GM13976 (cell line): Measurements from ENCODE around the gene ASMTL.
A peak's percentile ranks its signal among the peaks of the same experiment; 100 is the strongest.
"Not testable (repeated sequence)": the region's sequence is repeated elsewhere in the genome, so short reads cannot be mapped to it uniquely, and the experiment has no call there.

Experiments
- DNase-seq: peaks from one replicate; pipeline ENCODE4 v3.0.0; 2012; ENCODE audit warnings: low spot score
- in situ Hi-C: fragments of 300-500 bp; cut with MboI; formaldehyde crosslinking; loops from one replicate; pipeline ENCODE4 v1.12.0; 2022; ENCODE audit warnings: low sequenced_read_pairs, mixed read lengths, inconsistent platforms; ENCODE audit not compliant: unreplicated experiment
- TF ChIP-seq, protein P1 (sequence below): IDR thresholded peaks from 2 replicates; pipeline ENCODE4 v1.5.1; 2012; ENCODE audit warnings: borderline replicate concordance, mild to moderate bottlenecking; ENCODE audit not compliant: insufficient read depth; ENCODE audit errors: extremely low read depth, missing control alignments, control extremely low read depth

Gene ASMTL

DNA sequence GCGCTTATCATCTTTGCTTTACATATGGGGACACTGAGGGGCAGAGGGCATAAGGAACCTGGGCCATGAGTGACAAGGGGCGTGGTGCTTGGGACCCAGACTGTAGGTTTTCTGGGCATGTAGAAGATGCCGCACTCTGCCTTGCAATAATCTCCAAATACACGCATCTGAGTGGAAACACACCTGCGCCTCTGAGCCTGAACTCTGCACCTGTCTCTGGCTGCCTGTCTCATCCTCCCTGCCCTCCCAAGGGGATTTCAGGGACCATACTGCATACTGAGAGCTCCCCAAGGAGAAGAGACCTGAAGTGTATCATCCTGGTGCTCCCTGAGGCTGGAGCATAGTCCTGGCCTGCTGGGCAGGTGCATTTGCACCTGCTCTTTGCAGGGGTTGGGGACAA lies 34.7 kb upstream of the ASMTL start:
- TF ChIP-seq, protein P1, sequence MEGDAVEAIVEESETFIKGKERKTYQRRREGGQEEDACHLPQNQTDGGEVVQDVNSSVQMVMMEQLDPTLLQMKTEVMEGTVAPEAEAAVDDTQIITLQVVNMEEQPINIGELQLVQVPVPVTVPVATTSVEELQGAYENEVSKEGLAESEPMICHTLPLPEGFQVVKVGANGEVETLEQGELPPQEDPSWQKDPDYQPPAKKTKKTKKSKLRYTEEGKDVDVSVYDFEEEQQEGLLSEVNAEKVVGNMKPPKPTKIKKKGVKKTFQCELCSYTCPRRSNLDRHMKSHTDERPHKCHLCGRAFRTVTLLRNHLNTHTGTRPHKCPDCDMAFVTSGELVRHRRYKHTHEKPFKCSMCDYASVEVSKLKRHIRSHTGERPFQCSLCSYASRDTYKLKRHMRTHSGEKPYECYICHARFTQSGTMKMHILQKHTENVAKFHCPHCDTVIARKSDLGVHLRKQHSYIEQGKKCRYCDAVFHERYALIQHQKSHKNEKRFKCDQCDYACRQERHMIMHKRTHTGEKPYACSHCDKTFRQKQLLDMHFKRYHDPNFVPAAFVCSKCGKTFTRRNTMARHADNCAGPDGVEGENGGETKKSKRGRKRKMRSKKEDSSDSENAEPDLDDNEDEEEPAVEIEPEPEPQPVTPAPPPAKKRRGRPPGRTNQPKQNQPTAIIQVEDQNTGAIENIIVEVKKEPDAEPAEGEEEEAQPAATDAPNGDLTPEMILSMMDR = no peak
- DNase-seq = no peak
- in situ Hi-C loops = no loop called here

DNA sequence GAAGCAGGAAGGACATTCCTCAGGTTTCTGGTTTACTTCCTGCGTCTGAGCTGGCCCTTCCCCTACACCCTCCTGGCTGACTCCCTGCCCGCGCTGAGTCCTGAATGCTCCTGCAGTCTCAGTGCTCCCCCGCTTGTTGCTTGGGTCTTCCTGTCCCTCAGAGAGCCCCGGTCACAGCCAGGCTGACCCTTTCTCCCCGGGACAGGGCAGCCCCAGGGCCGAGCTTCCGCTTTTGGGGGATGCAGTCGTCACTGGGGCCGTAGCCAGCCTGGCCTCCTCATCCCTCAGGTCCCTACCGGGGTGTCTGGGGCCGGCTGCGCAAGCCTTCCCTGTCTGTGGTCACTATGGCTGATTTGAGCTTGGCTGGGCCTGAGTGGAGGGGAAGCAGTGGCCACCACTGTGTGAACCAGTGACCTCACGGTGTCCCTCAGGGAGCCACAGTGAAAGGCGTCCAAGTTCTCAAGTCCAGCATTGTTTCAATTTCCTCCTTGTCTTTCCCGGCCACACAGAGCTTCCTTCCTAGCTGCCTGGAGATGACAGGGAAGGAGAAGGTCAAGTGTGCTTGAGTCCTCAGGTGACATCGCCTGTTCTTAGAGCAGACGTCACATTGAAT lies 34.1 kb upstream of the ASMTL start:
- DNase-seq = no peak
- TF ChIP-seq, protein P1 = no peak
- in situ Hi-C loops = no loop called here

DNA sequence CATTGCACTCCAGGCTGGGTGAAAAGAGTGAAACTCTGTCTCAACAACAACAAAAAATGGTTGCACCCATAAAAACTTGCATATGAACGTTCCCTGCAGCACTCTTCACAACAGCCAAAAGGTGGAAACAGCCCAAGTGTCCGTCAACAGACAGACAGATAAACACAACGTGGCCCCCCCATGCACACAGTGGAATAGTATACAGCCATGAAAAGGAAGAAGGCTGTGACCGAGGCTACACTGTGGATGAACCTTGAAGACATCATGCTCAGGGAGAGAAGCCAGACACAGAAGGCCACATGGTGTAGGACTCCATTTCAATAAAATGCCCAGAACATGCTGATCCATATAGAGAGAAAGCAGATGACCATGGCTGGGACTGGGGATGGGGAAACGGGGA lies 33.5 kb upstream of the ASMTL start:
- TF ChIP-seq, protein P1 = no peak
- DNase-seq = no peak
- in situ Hi-C loops = no loop called here

DNA sequence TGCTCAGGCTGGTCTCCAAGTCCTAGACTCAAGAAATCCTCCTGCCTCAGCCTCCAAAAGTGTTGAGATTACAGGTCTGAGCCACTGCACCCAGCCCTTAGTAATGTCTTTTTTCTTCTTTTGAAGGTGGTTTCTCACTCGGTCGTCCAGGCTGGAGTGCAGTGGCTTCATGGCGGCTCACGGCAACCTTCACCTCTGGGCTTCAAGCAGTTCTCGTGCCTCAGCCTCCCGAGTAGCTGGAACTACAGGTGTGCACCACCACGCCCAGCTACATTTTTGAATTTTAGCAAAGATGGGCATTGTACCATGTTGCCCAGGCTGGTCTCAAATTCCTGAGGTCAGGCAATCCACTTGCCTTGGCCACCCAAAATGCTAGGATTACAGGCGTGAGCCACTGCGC lies 32.3 kb upstream of the ASMTL start:
- in situ Hi-C loops = no loop called here
- no peak for DNase-seq
- TF ChIP-seq, protein P1 = no peak

DNA sequence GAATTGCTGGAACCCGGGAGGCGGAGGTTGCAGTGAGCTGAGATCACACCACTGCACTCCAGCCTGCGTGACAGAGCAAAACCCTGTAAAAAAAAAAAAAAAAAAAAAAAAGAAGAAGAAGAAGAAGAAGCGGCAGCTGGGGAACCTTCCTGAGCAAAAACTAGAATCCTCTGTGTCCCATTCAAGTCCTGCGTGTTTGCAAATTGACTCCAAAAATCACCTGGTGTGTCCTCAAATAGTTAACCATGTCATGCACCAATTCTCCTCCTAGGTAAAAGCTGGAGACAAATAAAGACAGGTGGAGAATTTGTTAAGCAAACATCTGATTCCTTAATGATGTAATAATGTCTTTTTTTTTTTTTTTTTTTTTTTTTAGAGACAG lies 31.9 kb upstream of the ASMTL start:
- peak; percentile 38 for DNase-seq
- in situ Hi-C loops = no loop called here
- TF ChIP-seq, protein P1 = no peak

DNA sequence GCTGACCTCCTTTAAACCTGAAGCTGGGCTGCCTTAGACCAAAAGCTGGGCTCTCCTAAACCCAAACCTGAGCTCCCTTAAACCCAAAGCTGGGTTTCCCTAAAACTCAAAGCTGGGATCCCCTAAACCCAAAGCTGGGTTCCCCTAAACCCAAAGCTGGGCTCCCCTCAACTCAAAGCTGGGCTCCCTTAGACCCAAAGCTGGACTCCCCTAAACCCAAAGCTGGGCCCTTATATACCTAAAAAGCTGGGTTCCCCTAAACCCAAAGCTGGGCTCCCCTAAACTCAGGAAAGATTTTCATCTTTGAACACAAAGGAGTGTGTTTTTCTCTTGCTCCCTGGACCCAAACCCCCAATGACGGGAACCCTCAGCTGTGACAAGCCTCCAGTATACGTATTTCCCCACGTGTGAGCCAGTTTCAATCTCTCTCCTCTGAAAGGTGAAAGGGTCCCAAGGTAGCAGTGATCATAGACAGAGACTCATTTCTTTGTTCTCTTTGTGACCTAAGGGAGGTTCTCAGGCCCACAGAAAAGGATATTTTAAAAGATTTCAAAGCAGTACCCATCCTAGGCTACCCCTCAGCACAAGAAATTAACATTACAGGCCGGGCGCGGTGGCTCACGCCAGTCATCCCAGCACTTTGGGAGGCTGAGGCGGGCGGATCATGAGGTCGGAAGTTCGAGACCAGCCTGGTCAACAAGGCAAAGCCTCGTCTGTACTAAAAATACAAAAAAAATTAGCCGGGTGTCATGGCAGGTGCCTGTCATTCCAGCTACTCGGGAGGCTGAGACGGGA lies 31.3 kb upstream of the ASMTL start:
- peak; percentile 80 for DNase-seq
- in situ Hi-C loops = no loop called here
- TF ChIP-seq, protein P1 = no peak

DNA sequence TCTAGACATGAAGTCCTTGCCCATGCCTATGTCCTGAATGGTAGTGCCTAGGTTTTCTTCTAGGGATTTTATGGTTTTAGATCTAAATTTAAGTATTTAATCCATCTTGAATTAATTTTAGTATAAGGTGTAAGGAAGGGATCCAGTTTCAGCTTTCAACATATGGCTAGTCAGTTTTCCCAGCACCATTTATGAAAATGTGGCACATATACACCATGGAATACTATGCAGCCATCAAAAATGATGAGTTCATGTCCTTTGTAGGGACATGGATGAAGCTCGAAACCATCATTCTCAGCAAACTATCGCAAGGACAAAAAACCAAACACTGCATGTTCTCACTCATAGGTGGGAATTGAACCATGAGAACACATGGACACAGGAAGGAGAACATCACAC lies 29.8 kb upstream of the ASMTL start:
- DNase-seq, in situ Hi-C loops: not testable (repeated sequence)
